Stimulated activated CD4-positive, alpha-beta T cell treated with anti-CD3 and anti-CD28 coated beads, Interleukin-1b, Interleukin-23, amount 100 ng/mL, for 48 hours (primary cell): ENCODE data around the gene PIP5K1B.

Experiments used
- DNase-seq: peaks from one replicate; pipeline ENCODE4 v3.0.0-alpha.2; 2020

PIP5K1B gene

DNA sequence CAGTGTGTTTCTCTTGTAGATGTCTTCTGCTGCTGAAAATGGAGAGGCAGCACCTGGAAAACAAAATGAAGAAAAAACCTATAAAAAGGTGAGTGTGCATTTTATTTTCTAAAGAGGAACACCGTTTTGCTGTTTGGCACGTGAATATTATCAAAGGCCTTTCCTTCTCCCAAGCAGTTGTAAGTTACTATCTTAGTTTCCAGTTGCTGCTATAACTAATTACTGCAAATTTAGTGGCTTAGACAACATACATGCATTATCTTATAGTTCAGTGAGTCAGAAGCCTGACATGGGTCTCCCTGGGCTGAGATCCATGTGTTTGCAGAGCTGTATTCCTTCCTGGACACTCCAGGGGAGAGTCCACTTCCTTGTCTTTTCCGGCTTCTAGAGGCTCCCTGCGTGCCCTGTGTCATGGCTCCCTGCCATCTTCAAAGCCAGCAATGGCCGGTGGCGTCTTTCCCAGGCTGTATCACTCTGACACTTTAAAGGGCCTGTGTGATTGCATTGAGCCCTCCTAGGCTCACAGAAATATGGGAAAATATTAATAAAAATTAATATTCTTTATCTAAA is 117.6 kb downstream of the PIP5K1B start:
- no peak for DNase-seq

DNA sequence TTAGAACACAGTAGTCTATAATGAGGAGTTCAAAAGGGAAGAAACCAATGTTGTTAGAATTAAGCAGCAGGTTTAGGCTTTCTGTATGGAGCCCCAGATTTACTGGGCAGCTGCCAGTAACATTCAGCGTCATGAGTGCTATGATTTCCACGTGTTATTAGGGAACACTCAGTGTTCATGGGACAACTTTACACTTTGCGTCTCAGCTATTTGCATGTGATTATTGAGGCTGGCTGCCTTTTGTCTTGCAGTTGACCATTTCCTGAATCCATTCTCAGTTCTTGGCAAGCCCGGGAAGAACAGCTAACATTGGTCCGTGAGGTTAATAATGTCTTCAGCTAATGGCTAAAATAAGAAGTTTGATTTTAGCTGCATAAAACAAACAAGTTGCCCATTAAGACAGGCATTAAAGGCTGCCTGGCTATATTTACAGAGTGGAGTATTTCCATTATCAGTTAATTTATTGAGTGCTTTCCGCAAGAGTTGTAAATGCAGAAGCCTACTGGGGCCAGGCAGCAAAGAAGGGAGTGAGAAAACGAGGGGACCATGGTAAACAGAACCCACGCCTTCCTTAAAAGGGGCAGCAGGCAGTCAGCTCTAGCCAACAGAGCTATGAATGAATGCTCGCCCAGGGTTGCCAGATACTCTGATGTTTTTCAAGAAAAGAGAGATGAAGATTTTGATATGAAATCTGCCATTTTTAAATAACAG is 120.9 kb downstream of the PIP5K1B start:
- no peak for DNase-seq

- DNase-seq = no peak
Observed at GRCh38 chr9:68827837-68828744, 123.1 kb downstream of the PIP5K1B start.

DNA sequence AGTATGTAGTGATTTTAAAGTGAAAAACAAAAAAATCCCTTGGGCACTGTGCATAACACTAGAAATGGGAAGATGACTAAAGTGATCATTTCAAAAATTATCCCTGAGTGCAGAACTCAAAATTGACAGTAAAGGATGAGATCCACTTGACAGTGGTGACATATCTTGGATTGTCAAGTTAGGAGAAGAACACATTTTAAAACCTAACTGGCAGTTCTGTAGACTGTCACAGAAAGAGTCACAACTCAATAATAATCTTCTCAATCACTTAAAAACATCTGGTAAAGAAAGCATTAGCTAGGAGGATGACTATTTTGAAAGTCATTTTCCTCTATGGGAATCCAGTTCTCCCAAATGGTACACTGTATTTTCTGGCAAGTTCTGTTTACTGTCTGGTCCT is 127.1 kb downstream of the PIP5K1B start:
- no peak for DNase-seq

DNA sequence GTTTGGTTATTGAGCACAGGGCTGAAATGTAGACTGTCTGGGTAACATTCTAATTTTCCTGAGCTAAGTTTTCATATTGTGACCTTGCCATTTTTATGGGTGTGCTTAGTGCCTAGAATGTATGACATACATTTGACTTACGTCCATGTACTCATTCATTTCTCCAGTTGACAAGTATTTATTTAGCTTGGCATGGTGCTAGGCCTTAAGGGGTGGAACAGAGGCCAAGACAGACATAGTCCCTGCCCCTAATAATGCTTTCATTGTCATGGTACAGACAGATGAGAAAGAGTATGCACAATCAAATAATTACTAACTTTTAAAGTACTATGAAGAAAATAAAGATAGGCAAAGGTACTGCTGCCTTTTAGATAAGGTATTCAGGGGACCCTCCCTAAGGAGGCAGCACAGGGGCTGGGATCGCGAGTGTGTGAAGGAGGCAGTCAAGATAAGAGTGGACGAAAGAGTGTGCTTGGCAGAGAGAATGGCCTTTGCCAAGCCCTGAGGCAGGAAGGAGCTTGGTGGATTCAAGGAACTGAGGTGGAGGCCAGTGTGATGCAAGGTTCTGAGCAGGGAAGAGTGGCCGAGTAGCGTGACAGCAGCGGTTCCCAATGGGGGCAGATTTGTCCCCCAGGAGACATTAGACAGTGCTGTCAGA is 128.0 kb downstream of the PIP5K1B start:
- no peak for DNase-seq

- DNase-seq = no peak
Observed at GRCh38 chr9:68834931-68835520, 130.0 kb downstream of the PIP5K1B start.

DNA sequence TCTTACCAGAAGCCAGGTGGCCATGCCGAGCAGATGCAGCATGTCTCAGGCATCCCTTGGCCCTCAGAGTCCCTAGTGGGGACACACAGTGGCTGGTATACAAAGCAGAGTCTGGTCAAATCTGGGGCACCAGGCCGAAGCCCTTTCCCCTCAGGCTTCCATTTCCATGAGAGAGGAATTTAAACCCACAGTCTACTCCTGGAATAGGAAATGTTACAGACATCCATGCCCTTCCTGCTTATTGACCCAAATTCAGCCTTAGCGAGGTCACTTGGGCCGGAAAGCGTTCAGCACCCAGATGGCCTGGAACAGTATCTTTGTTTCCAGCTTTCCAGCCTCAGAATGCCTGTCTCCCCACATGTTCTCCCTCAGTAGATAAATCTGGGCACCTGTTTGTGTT is 131.7 kb downstream of the PIP5K1B start:
- no peak for DNase-seq

GRCh38 chr9:68838245-68838644 is 133.2 kb downstream of the PIP5K1B start:
- DNase-seq = no peak

DNA sequence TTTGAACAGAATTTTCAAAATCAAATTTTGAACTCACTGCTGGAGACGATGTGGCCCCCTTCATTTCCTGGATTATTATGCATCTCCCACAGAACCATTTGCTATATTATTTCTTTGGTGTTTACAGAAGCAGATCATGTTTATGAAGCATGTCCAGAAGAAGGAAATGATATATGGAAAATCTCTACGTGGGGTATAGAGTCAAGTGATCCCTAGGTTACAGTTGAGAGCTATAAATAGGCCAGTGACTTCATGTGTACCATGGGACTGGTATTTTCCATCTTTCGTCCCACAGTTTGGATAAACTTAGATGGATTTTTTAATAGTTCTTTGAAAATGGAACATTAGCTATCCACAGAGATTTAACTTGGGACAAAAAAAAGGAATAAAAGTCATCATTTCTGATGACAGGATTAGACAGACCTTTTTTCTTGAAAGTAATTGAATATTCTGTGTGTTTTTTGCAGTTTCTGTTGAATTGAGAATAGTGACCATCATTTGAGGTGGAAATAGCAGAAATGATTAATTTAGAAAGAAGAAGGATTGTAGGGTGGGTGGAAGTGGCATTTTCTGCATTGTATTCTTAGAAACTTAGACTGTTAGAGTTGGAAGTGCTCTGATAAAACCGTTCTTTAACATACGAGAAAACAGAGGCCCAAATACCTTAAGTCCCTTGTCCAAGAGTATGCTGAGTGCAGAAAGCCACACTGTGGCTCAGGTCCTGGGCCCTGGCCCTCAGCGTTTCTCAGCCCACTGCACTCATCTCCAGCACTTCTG is 136.4 kb downstream of the PIP5K1B start:
- no peak for DNase-seq

DNA sequence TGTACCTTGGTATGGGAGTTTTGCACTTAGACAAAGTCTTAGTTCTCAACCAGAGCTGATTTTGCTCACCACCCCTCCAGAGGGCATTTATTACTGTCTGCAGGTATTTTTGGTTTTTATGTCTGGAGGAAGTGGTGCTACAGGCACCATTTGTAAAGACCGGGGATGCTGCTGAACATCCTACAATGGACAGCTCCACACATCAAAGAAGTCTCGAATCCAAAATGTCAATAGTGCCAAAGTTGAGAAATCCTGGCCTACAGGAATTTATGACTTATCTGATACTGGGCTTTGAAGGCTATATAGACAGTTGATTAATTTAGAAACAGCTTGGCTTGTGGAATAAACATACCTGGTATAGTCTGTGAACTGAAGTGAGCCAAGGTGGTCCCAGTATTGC is 137.5 kb downstream of the PIP5K1B start:
- DNase-seq = no peak

GRCh38 chr9:68843239-68843638 is 138.2 kb downstream of the PIP5K1B start:
- no peak for DNase-seq

DNA sequence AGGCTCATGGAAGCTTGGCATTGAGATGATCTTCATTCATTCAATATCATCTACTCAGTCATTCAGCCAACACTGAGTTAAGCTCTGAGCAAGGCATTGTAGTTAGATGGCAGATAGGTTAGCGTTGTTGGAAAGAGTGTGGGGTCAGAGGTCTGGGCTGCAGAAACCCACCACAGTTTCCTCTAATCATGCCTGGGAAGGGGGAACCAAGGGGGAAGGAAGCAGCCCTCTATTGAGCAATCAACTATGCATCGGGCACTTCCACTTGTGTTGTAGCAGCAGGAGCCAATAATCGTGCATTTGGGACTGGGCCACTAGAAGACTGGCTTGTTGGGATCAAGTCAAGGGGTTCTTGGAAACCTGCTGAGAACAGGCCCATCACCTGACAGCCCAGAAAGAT is 139.1 kb downstream of the PIP5K1B start:
- DNase-seq = no peak

GRCh38 chr9:68844631-68845612 is 139.9 kb downstream of the PIP5K1B start:
- DNase-seq = peak; percentile 10

DNA sequence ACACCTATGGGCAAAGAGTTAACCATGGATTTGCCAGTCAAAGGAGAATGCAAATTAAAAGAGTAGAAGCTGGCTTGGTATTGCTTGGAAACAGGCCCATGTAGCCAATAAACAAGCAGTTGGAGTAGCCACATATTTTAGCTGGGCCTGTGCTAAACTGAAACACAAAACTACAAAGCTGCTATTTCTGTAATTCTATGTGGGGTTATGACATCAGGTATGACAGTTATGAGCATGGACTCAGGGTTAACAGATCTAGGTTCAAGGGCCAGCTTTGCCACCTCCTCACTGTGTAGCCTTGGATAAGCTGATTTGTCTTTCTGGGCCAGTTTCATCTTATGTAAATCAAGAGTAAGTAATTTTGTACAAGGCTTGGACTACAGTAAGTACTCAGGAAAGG is 142.7 kb downstream of the PIP5K1B start:
- DNase-seq = no peak

DNA sequence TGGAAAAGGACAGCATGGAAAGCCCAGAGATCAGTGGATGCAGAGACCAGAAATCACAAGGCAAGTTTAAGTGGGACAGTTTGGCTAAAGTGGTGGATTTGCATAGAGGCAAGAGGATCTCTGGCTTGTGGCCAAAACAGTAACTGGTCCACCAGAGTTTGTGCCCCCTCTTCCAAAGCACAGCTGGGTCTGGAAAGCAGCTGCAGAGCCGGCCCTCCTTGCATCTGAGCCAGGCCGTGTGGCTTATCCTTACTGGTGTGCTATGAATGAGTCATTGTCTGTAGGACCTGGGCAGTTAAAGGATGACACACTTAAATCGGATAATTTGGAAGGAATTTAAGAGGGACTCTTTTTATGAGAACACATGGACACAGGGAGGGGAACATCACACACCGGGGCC is 146.6 kb downstream of the PIP5K1B start:
- DNase-seq = no peak

GRCh38 chr9:68852941-68853340 is 147.9 kb downstream of the PIP5K1B start:
- DNase-seq = no peak

GRCh38 chr9:68859347-68859746 is 154.3 kb downstream of the PIP5K1B start:
- no peak for DNase-seq

DNA sequence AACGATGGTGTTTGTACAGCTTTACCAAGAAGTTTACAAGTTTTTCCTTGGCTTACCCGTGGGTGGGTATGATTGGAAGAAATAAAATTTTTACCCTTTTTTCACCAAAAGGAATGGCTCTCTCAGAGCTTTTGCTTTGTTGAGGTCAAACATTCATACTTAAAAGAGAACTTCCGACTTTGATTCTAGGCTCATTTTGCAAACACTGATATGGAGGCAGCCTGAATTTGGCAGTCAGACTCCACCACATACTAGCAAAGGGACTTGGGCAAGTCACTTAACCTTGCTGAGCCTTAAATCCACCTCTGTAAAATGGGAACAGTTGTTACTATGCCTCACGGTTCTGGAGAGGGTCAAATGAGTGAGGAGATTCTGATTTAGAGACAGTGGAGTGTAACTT is 155.4 kb downstream of the PIP5K1B start:
- DNase-seq = no peak

DNA sequence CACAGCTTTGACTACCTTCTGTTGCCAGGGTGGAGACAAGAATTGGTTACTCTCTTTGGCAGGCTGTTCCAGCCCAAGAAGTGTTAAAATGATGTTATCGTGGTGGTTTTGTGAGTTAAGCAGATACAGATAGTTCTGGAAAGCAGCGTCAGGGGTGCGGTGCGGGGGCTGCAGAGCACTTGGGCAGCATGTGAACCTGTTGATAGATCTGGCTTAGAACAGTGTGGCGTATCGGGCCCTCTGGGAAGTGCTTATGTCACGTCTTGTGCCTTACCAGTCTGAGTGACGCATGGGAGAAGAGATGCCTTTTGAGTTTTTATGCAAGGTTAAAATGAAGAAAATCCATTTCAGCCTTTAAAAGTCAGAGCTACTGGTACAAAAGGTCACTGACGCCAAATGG is 156.4 kb downstream of the PIP5K1B start:
- no peak for DNase-seq

GRCh38 chr9:68867066-68867465 is 162.0 kb downstream of the PIP5K1B start:
- DNase-seq = no peak

- no peak for DNase-seq
Observed at GRCh38 chr9:68869022-68869421, 164.0 kb downstream of the PIP5K1B start.
